Measurements from ENCODE around the gene ABCC1.
"Not testable (repeated sequence)": the region's sequence is repeated elsewhere in the genome, so short reads cannot be mapped to it uniquely, and the experiment has no call there.

The ABCC1 gene

GRCh38 chr16:15967655-15968315 lies 18.4 kb downstream of the ABCC1 start:
- DNase-seq (ENCODE audit: low read depth): no peak

- DNase-seq (ENCODE audit: low read depth): no peak
These were observed 20.8 kb downstream of the ABCC1 start for GRCh38 chr16:15970202-15970601.

DNA sequence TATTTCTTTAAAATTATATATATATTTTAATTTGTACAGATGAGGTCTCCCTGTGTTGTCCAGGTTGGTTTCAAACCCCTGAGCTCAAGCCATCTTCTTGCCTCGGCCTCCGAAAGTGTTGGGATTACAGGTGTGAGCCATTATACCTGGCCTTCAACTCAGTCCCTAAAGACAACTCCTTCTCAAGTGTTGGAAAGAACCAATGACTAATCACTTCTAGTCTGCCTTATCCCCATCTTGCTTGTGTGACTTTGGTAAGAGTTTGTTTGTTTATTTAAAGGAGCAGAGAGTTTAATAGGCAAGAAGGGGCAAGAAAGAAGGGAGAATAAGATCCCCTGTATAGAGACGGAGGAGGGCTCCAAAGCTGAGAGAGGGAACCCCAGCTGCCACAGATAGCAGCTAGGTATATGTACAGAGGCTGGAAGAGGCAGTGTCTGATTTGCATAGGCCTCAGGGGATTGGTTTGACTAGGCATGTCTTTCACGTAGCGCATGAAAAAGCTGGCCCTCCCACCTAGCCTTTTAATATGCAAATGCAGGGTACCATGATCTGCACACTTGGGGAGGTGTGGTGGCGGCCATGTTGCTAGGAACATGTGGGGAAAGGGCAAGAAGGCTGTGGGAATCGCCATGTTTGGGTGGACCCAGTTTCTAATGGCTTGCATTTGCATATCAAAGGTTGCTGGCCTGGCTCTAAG lies 21.5 kb downstream of the ABCC1 start:
- no peak for DNase-seq (ENCODE audit: low read depth)

DNA sequence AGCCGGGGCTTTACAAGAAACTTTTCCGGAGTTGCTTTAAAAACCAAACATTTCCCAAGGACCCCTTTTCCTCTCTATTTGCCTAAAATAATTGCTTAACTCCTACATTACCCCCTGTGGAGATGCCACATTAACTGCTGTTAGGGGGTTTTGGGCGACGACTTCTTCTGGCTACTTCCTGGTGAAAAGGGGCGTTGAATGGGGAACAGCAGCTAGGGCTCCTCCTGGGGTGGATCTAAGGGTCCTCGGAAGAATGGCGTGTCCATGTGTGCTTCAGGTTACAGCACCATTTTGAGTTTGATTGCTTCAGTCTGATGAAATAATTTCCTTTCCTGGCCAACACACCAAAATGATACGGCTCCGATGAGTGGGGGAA lies 22.0 kb downstream of the ABCC1 start:
- no peak for DNase-seq (ENCODE audit: low read depth)

GRCh38 chr16:15972046-15972868 lies 22.8 kb downstream of the ABCC1 start:
- DNase-seq (ENCODE audit: low read depth): no peak

DNA sequence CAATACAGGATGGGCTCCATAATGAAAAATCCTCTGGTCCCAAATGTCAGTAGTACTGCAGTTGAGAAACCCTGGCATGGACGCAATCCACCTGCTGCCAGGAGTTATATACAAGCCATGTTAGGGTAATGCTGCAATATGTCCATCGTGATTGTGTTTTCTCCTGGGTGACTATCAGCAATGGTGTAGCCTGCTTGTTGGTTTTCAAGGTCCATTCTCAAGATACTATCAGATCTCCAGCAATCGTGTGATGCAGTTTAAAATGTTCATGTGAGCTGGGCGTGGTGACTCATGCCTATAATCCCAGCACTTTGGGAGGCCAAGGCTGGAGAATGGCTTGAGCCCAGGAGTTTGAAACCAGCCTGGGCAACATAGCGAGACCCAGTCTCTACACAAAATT lies 24.0 kb downstream of the ABCC1 start:
- DNase-seq (ENCODE audit: low read depth): no peak

DNA sequence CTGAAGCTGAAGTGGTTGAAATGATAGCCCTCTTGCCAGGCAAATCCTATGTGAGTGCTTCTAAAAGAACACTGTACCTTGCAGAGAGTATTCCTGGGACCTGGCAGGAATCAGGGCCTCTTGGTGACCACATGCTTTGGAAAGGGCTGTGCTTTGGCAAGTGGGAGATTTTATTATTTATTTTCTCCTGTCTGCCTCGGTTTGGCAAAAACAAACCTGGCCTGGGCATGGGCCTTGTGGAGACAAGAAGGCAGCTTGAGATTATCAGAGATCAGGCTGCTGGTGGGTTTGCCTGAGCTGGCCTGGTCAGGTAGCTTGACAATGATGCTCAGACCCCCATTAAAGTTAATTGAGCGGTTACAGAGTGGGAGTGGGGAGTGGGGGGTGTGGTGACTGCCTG lies 24.6 kb downstream of the ABCC1 start:
- no peak for DNase-seq (ENCODE audit: low read depth)

- DNase-seq (ENCODE audit: low read depth): no peak
These were observed 25.8 kb downstream of the ABCC1 start for GRCh38 chr16:15975172-15975571.

GRCh38 chr16:15976225-15976812 lies 26.9 kb downstream of the ABCC1 start:
- DNase-seq (ENCODE audit: low read depth): no peak

DNA sequence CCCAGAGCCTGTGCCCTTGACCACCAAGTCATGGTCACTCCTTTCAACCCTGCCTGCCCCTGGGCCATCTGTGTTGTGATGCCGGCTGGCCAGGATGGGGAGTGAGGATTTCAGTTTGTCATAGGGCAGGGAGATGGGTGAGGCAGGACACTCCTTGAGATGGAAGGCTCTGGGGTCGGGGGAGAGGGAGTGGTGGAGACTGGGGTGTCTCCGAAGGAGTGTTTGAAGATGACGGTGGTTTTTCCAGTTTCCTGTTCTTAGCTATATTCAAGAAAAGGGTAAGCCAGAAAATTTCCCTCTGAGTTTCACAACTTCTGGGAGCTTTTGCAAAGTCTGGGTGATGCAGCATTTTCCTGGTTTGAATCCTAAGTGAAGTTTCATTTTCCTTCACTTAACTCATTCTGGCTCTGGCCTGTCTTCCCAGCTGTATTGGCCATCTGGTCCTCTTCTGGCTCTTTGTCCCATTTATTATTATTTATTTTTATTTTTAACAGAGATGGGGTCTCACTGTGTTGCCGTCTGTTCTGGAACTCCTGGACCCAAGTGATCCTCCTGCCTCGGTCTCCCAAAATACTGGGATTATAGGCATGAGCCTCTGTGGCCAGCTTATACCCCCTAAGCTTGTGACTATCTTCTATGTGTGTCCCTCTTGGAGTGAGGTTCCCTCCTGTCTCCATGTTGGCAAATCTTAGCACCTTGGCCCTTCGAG lies 27.7 kb downstream of the ABCC1 start:
- no peak for DNase-seq (ENCODE audit: low read depth)

- no peak for DNase-seq (ENCODE audit: low read depth)
These were observed 30.4 kb downstream of the ABCC1 start for GRCh38 chr16:15979801-15980200.

DNA sequence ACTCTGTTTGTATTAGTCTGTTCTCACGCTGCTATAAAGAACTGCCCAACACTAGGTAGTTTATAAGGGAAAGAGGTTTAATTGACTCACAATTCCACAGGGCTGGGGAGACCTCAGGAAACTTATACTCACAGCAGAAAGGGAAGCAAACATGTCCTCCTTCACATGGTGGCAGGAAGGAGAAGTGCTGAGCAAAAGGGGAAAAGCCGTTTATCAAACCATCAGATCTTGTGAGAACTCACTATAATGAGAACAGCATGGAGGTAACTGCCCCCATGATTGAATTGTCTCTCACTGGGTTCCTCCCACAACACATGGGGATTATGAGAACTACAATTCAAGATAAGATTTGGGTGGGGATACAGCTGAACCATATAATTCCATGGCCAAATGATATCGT lies 30.9 kb downstream of the ABCC1 start:
- DNase-seq (ENCODE audit: low read depth): no peak

DNA sequence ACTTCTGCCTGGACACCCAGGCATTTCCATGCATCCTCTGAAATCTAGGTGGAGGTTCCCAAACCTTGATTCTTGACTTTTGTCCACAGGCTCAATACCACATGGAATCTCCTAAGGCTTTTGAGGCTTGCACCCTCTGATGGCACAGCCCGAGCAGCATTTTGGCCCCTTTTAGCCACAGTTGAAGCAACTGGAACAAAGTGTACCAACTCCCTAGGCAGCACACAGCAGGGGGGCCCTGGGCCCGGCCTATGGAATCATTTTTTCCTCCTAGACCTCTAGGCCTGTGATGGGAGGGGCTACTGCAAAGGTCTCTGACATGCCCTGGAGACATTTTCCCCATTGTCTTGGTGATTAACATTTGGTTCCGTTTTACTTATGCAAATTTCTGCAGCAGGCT lies 32.0 kb downstream of the ABCC1 start:
- DNase-seq (ENCODE audit: low read depth): no peak

DNA sequence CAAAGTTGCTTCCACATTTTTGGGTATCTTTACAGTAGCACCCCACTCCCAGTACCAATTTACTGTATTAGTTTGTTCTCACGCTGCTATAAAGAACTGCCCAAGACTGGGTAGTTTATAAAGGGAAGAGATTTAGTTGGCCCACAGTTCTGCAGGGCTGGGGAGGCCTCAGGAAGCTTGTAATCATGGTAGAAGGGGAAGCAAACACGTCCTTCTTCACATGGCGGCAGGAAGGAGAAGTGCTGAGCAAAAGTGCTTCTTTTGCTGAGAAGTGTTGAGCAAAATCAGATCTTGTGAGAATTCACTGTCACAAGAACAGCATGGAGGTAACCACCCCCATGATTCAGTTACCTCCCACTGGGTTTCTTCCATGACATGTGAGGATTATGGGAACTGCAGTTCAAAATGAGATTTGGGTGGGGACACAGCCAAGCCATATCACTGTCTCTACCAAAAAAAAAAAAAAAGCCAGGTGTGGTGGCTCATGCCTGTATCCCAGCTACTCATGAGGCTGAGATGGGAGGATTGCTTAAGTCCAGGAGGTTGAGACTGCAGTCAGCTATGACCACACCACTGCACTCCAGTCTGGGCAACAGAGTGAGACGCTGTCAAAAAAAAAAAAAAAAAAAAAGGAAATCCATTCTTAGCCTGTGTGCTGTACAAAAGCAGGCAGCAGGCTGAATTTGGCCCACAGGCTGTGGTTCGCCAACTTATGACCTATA lies 32.9 kb downstream of the ABCC1 start:
- not testable (repeated sequence) for DNase-seq (ENCODE audit: low read depth)

GRCh38 chr16:15983898-15984297 lies 34.5 kb downstream of the ABCC1 start:
- DNase-seq (ENCODE audit: low read depth): no peak

DNA sequence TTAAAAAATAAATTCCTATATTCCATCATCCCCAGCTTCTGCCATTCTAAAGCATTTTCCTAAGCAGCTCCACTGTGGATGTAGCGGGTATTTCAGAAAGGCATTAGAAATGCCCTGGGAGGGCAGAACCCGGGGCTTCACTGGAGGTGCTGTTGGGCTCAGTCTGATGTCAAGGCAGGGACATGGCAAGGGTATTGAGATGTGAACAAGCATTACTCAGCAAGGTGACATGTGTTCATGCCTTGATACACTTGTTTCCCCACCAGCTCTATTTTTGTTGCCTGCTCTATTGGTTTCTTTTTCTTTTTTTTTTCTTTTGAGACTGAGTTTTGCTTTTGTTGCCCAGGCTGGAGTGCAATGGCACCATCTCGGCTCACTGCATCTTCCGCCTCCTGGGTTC lies 35.7 kb downstream of the ABCC1 start:
- DNase-seq (ENCODE audit: low read depth): no peak

- no peak for DNase-seq (ENCODE audit: low read depth)
These were observed 36.8 kb downstream of the ABCC1 start for GRCh38 chr16:15986261-15986660.

DNA sequence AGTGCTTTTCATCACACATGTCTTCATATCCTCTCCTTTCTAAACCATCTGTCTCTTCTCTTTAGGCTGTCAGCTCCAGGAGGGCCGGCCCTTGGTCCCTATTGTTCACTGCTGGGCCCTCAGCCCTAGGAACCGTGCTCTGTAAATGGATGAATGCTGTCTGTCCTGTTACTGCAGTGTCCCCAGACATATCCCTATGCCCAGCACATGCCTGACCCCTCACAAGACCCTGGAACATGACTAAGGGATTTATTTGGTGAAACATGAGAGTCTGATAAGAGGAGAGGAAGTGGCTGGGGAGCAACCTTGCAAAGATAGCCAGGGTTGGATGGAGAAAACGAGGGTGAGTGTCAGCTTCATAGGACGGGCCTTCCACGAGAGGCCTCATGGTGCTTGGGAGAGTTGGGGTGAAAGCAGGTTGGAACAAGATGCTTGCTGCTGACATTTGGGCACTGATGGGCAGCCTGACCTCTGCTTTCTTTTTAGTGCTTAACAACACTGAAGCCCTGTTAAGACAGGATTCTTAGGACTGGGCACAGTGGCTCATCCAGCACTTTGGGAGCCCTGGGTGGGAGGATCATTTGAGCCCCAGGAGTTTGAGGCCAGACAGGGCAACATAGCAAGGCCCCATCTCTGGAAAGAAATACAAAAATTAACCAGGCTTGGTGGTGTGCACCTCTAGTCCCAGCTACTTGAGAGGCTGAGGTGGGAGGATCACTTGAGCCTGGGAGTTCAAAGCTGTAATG lies 39.0 kb downstream of the ABCC1 start:
- DNase-seq (ENCODE audit: low read depth): no peak

GRCh38 chr16:15990902-15991301 lies 41.5 kb downstream of the ABCC1 start:
- no peak for DNase-seq (ENCODE audit: low read depth)

GRCh38 chr16:15993128-15993527 lies 43.7 kb downstream of the ABCC1 start:
- no peak for DNase-seq (ENCODE audit: low read depth)

- no peak for DNase-seq (ENCODE audit: low read depth)
These were observed 44.1 kb downstream of the ABCC1 start for GRCh38 chr16:15993541-15993940.
